Stimulated activated CD4-positive, alpha-beta T cell treated with anti-CD3 and anti-CD28 coated beads, Interleukin-2, amount 100 ng/mL, for 4 hours (primary cell): ENCODE data around the gene GALNT2.
A peak's percentile ranks its signal among the peaks of the same experiment; 100 is the strongest.

ENCODE experiments used
- DNase-seq: peaks from one replicate; pipeline ENCODE4 v3.0.0-alpha.2; 2020; ENCODE audit warnings: low read depth

GALNT2 gene

GRCh38 chr1:230166366-230167132 lies 99.5 kb downstream of the GALNT2 start:
- no peak for DNase-seq

GRCh38 chr1:230167419-230167852 lies 100.4 kb downstream of the GALNT2 start:
- peak; percentile 21 for DNase-seq

GRCh38 chr1:230169454-230170152 lies 102.6 kb downstream of the GALNT2 start:
- no peak for DNase-seq

GRCh38 chr1:230170153-230170547 lies 103.1 kb downstream of the GALNT2 start:
- DNase-seq, result no peak

- no peak for DNase-seq
These were observed 103.6 kb downstream of the GALNT2 start for GRCh38 chr1:230170622-230171021.

- no peak for DNase-seq
These were observed 104.4 kb downstream of the GALNT2 start for GRCh38 chr1:230171356-230172015.

- no peak for DNase-seq
These were observed 105.0 kb downstream of the GALNT2 start for GRCh38 chr1:230172016-230172537.

GRCh38 chr1:230173187-230173975 lies 106.3 kb downstream of the GALNT2 start:
- no peak for DNase-seq

- DNase-seq, result no peak
These were observed 107.0 kb downstream of the GALNT2 start for GRCh38 chr1:230174041-230174440.

GRCh38 chr1:230174471-230175162 lies 107.6 kb downstream of the GALNT2 start:
- no peak for DNase-seq

GRCh38 chr1:230175163-230175747 lies 108.2 kb downstream of the GALNT2 start:
- DNase-seq, result no peak

- DNase-seq, result no peak
These were observed 108.8 kb downstream of the GALNT2 start for GRCh38 chr1:230175839-230176238.

- no peak for DNase-seq
These were observed 109.3 kb downstream of the GALNT2 start for GRCh38 chr1:230176326-230176725.

GRCh38 chr1:230176871-230177411 lies 109.9 kb downstream of the GALNT2 start:
- no peak for DNase-seq

GRCh38 chr1:230179249-230179648 lies 112.2 kb downstream of the GALNT2 start:
- no peak for DNase-seq

- DNase-seq, result no peak
These were observed 118.3 kb downstream of the GALNT2 start for GRCh38 chr1:230185076-230186001.

GRCh38 chr1:230186003-230186863 lies 119.2 kb downstream of the GALNT2 start:
- DNase-seq, result no peak

GRCh38 chr1:230186874-230187273 lies 119.8 kb downstream of the GALNT2 start:
- no peak for DNase-seq
